Mesothelial cell of epicardium (in vitro differentiated cells): ENCODE measurements around the gene SH3RF3. TPM values are rescaled to one million over a fixed set of nuclear protein-coding genes. Genes with fewer than 3 reads are reported as not detected.

Source experiments
- DNase-seq, 2 experiments: peaks; one replicate each; pipeline ENCODE4 v3.0.0; 2021; ENCODE audit warnings: low spot score in 2 of 2; ENCODE audit not compliant: unreplicated experiment in 2 of 2
- H3K27ac Mint-ChIP-seq: 2 replicates; pipeline ENCODE4 v1.8.0; 2021; ENCODE audit warnings: mixed read lengths
- H3K27me3 Mint-ChIP-seq: 2 replicates; pipeline ENCODE4 v1.8.0; 2021; ENCODE audit warnings: low read depth, mixed read lengths
- H3K36me3 Mint-ChIP-seq: 2 replicates; pipeline ENCODE4 v1.8.0; 2021; ENCODE audit warnings: mixed read lengths
- H3K4me1 Mint-ChIP-seq: 2 replicates; pipeline ENCODE4 v1.8.0; 2021; ENCODE audit warnings: mixed read lengths
- H3K4me3 Mint-ChIP-seq: 2 replicates; pipeline ENCODE4 v1.8.0; 2021; ENCODE audit warnings: mild to moderate bottlenecking, moderate library complexity, mixed read lengths
- H3K9me3 Mint-ChIP-seq: 2 replicates; pipeline ENCODE4 v1.8.0; 2021; ENCODE audit warnings: mixed read lengths
- total RNA-seq: library from RNA; stranded (reverse); gene quantifications from 3 replicates; pipeline ENCODE4 v1.2.1, GENCODE V29; 2021
- TF ChIP-seq, protein P1 (sequence below): fragments of 200-600 bp; sonication (generic); IDR thresholded peaks from one replicate; pipeline ENCODE4 v1.5.0; 2021; ENCODE audit warnings: antibody characterized with exemption; ENCODE audit not compliant: unreplicated experiment

Gene SH3RF3
- total RNA-seq, 1 donor from 2014 or later, result 2.7 TPM

DNA sequence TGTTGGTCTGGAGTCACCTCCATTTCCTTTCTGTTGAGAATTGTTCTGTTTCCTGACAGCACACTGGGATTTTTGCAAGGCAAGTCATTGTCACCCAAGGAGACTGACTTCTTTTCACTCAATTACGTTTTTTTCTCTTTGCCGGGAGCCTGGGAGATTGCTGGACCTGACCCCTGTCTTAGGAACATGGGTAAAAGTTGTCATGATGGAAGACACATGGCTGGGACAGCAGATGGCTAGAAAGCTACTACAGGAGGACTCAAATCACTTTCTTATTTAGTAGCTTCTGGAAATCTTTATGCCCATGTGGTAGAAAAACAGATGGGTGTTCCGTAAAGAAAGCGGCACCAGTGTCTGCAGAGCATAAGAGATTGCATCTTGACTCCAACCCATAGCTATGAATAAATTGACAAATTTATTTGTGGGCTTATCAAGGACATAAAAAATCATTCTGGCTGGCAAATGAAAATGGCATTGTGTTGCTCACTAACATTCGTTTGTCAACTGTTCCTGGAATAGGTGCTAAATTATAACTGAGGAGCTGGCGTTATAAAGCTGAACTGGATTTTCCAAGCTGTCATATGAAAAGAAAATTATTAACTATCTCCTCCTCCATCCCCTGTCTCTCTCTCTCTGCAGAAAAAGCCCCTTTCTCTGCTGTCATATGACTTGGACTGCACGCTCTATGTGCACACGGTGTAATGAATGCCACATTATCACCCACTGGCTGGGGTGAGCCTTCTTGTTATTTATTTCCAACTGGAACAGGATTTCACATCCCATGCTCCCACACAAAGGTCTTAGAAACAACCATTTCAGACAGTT, 159.8 kb downstream of the SH3RF3 start:
- TF ChIP-seq, protein P1, sequence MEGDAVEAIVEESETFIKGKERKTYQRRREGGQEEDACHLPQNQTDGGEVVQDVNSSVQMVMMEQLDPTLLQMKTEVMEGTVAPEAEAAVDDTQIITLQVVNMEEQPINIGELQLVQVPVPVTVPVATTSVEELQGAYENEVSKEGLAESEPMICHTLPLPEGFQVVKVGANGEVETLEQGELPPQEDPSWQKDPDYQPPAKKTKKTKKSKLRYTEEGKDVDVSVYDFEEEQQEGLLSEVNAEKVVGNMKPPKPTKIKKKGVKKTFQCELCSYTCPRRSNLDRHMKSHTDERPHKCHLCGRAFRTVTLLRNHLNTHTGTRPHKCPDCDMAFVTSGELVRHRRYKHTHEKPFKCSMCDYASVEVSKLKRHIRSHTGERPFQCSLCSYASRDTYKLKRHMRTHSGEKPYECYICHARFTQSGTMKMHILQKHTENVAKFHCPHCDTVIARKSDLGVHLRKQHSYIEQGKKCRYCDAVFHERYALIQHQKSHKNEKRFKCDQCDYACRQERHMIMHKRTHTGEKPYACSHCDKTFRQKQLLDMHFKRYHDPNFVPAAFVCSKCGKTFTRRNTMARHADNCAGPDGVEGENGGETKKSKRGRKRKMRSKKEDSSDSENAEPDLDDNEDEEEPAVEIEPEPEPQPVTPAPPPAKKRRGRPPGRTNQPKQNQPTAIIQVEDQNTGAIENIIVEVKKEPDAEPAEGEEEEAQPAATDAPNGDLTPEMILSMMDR, result no peak
- no peak overlapping the region for H3K27ac Mint-ChIP-seq
- peaks cover 3% of the 10 kb centered on the region for H3K4me1 Mint-ChIP-seq
- no peaks in the 10 kb centered on the region for H3K36me3 Mint-ChIP-seq
- DNase-seq, result no peak
- no peaks in the 10 kb centered on the region for H3K9me3 Mint-ChIP-seq
- H3K27me3 Mint-ChIP-seq, result peaks cover 34% of the 10 kb centered on the region
- no peak overlapping the region for H3K4me3 Mint-ChIP-seq

DNA sequence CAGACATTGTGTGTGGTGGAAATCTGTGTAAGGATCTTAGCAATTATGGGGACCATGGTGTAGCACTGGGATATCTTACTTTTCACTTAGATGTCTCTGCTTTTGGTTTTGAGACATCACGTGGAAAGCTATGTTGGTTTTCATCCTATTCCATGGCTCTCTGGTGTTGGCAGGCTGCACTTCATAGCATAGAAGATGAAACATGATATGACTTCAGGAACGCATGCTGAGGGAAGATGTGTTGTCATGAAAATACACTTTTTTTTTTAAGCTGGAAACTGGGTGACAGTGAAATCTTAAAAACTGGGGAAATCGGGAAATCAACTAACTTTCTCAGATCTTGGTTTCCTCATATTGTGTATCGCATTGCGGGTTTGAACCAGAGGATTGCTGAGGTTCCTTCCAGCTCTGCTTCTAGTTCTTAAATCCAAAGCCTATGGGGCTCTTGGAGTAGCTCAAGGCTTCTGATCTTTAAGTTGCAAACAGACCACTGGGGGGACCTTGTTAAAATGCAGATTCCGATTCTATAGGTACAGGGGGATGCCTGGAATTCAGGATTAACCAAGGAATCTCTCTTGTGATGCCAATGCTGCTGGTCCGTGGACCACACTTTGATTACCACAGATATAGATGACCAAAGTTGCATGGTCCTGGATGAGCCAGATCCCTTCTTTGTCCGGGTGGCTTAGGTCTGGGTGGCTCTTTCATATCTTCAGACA, 160.7 kb downstream of the SH3RF3 start:
- Mint-ChIP-seq H3K4me3 (no peak overlapping the region), H3K4me1 (peaks cover 2% of the 10 kb centered on the region), H3K9me3 (peaks cover 2% of the 10 kb centered on the region), H3K27me3 (peaks cover 36% of the 10 kb centered on the region), H3K36me3 (no peaks in the 10 kb centered on the region), H3K27ac (no peak overlapping the region)
- DNase-seq, result no peak
- TF ChIP-seq, protein P1, result no peak

- no peak overlapping the region for H3K4me3 Mint-ChIP-seq
- no peak for DNase-seq
- H3K27me3 Mint-ChIP-seq, result peaks cover 35% of the 10 kb centered on the region
- no peaks in the 10 kb centered on the region for H3K4me1 Mint-ChIP-seq
- H3K36me3 Mint-ChIP-seq, result no peaks in the 10 kb centered on the region
- TF ChIP-seq, protein P1, result no peak
- no peak overlapping the region for H3K27ac Mint-ChIP-seq
- H3K9me3 Mint-ChIP-seq, result peaks cover 3% of the 10 kb centered on the region
Observed at GRCh38 chr2:109290887-109291643, 162.1 kb downstream of the SH3RF3 start.

DNA sequence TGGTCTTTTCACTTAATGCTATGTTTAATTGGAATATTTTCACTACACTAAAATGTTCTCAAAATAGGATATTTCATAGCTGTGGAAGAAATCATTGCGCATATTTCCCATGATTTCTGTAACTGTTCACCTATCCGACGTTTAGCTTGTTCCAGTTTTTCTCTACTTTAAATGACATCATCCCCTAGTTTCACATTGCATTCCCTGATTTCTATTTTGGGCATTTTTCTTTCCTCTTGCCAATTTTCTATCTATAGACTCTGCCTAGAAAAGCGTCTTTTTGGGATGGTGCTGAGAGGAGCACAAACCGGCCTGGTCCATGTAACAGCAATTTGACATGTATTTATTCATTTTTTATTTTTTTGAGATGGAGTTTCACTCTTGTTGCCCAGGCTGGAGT, 163.4 kb downstream of the SH3RF3 start:
- Mint-ChIP-seq H3K9me3 (peaks cover 3% of the 10 kb centered on the region), H3K4me3 (no peak overlapping the region), H3K4me1 (no peaks in the 10 kb centered on the region), H3K27me3 (peaks cover 34% of the 10 kb centered on the region), H3K27ac (no peak overlapping the region), H3K36me3 (no peaks in the 10 kb centered on the region)
- TF ChIP-seq, protein P1, result no peak
- no peak for DNase-seq

GRCh38 chr2:109293663-109294062, 164.7 kb downstream of the SH3RF3 start:
- H3K27ac Mint-ChIP-seq, result no peak overlapping the region
- DNase-seq, result no peak
- H3K36me3 Mint-ChIP-seq, result no peaks in the 10 kb centered on the region
- TF ChIP-seq, protein P1, result no peak
- H3K27me3 Mint-ChIP-seq, result peaks cover 32% of the 10 kb centered on the region
- peaks cover 3% of the 10 kb centered on the region for H3K9me3 Mint-ChIP-seq
- no peaks in the 10 kb centered on the region for H3K4me1 Mint-ChIP-seq
- no peak overlapping the region for H3K4me3 Mint-ChIP-seq
